ENCODE data around the gene GPX4.

Gene GPX4, protein sequence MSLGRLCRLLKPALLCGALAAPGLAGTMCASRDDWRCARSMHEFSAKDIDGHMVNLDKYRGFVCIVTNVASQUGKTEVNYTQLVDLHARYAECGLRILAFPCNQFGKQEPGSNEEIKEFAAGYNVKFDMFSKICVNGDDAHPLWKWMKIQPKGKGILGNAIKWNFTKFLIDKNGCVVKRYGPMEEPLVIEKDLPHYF

GRCh38 chr19:1103708-1104310, at the start of gene GPX4:
GPX4 (plus strand) TSS chr19:1103994; CDS start chr19:1104044, 50 bp downstream.
- peak; percentile 92 for DNase-seq

- no peak for DNase-seq
Observed at GRCh38 chr19:1054102-1055027, 49.4 kb upstream of the GPX4 start.

DNA sequence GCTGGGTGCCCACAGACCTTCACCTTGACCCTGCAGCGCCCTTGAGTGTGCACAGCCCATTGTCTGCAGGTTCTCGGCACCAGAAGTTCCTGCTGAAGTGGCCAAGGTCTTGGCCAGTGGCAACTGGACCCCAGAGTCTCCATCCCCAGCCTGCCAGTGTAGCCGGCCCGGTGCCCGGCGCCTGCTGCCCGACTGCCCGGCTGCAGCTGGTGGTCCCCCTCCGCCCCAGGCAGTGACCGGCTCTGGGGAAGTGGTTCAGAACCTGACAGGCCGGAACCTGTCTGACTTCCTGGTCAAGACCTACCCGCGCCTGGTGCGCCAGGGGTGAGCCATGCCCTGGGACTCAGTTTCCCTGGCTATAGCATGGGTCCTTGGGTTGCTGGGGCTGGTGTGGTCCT, 48.8 kb upstream of the GPX4 start:
- DNase-seq = no peak

DNA sequence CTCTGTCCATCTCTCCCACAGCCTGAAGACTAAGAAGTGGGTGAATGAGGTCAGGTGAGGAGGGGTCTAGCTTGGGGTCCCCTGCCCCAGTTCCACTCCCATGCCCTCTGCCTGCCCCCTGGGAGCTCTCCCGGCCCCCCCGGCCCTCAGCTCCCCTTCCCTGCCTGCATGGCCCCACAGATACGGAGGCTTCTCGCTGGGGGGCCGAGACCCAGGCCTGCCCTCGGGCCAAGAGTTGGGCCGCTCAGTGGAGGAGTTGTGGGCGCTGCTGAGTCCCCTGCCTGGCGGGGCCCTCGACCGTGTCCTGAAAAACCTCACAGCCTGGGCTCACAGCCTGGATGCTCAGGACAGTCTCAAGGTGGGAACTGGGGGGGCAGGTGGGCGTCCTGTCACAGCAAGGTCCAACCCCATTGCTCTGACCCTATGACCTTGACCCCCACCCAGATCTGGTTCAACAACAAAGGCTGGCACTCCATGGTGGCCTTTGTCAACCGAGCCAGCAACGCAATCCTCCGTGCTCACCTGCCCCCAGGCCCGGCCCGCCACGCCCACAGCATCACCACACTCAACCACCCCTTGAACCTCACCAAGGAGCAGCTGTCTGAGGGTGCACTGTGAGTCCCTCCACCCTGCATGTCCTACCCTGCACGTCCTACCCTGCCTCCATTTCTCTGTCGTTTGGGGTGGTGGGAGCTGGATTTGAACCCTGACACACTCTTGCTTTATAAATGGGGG, 47.7 kb upstream of the GPX4 start:
- DNase-seq = no peak

DNA sequence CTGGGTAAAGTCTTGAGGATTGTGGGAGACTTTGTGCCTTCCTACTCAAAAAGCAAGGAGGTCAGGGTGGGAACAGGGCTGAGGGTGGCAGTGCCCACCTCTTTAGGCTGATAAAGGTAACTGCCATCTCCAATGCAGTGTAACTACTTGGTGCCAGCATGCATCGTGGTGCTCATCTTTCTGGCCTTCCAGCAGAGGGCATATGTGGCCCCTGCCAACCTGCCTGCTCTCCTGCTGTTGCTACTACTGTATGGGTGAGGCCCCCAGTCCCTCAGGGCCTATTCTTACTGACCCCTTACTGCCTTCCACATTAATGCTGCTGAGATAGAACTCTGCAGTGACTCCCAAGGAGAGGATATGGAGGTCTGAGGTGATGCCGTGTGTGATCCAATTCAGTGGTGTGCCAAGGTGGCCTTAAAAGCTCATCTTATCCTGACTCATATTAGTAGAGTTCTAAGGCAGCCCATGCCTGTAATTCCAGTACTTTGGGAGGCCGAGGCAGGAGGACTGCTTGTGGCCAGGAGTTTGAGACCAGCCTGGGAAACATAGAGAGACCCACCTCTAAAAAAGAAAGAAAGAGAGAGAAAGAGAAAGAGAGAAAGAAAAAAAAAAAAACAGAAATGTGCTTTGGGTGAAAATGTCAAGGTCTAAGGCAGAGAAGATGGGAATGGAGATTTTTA, 46.5 kb upstream of the GPX4 start:
- no peak for DNase-seq

DNA sequence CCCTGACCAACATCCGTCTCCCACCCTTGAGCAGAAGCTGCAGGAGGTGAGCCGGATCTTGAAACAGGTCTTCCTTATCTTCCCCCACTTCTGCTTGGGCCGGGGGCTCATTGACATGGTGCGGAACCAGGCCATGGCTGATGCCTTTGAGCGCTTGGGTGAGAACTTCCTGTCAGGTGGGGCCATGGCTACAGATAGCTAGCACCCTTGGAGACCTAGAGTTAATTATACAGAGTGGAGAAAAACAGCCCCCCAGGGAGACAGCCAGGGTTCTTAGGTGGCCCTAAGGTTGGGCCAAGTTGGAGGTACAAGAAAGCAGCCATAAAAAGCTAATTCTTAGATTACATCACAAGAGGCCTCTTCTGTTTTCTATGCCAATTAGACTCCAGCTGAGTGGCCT, 45.7 kb upstream of the GPX4 start:
- DNase-seq = no peak

GRCh38 chr19:1060689-1061088, 43.1 kb upstream of the GPX4 start:
- no peak for DNase-seq

DNA sequence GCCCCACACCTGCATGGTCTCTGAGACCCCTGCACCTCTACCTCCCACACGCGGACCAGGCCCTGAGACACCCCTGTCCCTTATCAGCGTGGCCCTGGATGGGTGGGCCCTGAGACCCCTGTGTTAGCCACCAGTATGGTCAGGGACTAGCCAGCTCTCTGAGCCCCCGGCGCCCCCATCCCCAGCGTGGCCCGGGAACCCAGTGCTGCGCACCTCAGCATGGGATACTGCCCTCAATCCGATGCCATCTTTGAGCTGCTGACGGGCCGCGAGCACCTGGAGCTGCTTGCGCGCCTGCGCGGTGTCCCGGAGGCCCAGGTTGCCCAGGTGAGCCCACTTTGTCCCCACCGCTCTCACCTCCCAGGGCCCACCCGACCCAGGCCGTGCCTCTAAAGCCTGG, 41.8 kb upstream of the GPX4 start:
- DNase-seq = no peak

GRCh38 chr19:1062387-1063029, 41.3 kb upstream of the GPX4 start:
- DNase-seq = no peak

GRCh38 chr19:1063030-1063908, 40.5 kb upstream of the GPX4 start:
- no peak for DNase-seq

DNA sequence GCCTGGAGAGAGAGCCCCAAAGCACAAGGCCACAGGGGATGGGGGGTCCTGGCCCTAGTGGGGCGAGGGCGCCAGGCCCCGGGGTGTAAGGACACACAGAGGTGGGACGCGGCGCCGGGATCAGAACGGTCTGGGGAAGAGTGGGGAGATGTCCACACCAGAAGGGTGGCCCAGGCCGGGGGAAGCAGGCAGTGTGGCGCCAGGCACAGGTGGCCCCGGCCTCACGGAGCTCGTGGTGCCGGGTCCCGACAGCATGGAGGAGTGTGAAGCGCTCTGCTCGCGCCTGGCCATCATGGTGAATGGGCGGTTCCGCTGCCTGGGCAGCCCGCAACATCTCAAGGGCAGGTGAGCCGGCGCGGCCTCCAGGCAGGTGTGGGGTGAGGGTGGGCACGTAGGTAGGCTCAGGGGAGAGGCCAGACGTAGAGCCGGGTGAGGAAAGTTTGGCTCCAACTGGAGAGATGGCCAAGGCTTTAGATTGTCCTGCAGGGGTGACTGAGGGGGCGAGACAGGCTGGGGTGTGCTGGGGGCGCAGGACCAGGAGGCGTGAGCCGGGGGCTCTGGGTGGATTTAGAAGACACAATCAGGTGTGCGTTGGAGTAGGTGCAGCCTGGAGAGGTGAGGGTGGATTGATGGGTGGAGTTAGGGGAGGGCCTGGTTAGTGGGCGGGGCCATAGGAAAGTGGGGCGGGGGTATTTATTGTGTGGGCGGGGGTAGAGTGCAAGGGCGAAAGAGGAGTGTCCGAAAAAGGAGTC, 39.7 kb upstream of the GPX4 start:
- no peak for DNase-seq

- DNase-seq = no peak
Observed at GRCh38 chr19:1064661-1065605, 38.9 kb upstream of the GPX4 start.

- no peak for DNase-seq
Observed at GRCh38 chr19:1065606-1066109, 38.1 kb upstream of the GPX4 start.

DNA sequence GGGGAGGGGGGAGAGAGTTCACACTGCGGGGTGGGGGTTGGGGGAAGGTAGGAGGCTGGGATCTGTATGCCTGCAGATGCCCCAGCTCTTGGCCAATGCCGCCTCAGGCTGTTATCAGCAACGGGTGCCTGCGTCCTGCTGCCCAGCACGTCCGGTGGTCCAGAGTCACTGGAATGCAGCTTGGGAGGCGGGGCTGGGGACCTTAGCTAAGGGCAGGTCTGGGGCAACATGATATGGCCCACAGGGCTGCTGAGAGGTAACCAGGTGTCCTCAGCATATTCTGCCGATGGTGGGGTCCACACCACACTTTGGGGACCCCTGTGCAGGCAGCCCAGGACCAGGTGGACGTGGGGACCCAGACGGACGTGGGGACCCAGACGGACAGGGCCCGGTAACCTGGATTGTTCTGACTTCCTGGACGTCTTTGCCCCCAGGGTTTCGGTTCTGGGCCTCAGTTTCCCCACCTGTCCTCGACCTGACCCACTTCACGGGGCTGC, 37.5 kb upstream of the GPX4 start:
- DNase-seq = no peak

DNA sequence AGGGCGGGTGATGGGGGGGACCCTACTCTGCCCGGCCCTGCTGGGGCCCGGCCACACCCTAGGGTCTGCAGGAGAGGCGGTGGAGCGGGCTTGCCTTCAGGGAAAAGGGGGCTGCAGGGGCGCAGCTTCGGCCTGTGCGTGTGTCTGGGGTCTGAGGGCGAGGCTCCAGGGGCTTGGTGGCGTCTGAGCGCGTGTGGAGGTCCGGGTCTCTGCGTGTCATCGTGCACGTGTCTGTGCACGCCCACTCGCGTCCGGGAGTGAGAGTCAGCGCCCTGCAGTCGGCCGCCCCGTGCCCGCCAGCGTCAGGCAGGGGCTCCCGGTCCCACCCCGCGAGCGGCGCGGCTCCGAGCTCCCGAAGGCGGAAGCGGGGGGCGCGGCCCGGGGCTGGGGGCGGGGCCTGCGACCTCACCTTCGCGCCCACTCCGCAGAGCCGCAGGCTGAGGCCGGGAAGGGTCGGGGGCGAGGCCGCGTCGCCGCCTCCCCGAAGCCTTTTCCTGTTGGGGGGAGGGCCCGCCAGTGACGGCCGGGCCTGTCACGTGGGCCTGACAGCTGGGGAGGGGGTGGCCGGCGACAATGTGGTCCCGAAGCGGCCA, 37.0 kb upstream of the GPX4 start, which contains the start of gene ARHGAP45:
Gene ARHGAP45, plus strand, starts transcription at position 420 of the 593 bp plus-strand sequence. CDS start 239 bp downstream, outside the sequence.
- no peak for DNase-seq

GRCh38 chr19:1067341-1067957, 36.3 kb upstream of the GPX4 start:
- DNase-seq = no peak
